Activated gamma-delta T cell treated with Interleukin-2 at 50 U/mL for 16 hours (primary cell): ENCODE measurements around the gene ABCC2.
"Not testable (repeated sequence)": the region's sequence is repeated elsewhere in the genome, so short reads cannot be mapped to it uniquely, and the experiment has no call there.

ENCODE experiments used
- DNase-seq: peaks from one replicate; pipeline ENCODE4 v3.0.0-alpha.2; 2020

Gene ABCC2

DNA sequence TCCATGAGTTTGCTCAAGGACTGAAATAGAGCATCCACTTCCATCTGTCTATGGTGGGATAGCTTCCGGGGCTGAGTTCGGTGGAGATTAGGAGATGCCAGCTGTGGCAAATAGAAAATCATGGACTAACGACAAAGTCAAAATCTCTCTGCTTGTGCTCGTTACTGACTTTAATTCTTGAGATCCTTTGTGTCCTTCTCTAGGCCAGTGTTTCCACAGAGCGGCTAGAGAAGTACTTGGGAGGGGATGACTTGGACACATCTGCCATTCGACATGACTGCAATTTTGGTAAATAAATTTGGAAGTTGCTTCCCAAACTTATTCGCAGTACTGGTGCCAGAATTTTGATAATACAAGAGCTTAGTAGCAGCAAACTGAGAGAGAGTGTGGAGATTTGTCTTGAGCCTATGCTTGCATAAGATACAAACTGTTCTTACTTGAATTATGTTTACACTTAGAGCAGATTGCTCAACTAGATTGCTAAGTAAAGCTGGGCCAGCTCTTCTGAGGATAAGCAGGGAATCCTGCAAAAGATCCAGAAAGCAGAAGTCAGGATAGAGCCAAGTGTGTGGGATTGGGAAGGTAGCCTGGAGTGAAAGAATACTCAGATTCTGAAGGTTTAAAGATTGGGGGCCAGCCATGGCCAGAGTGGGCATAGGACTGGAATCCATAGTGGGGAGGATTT lies 27.6 kb downstream of the ABCC2 start:
- no peak for DNase-seq

DNA sequence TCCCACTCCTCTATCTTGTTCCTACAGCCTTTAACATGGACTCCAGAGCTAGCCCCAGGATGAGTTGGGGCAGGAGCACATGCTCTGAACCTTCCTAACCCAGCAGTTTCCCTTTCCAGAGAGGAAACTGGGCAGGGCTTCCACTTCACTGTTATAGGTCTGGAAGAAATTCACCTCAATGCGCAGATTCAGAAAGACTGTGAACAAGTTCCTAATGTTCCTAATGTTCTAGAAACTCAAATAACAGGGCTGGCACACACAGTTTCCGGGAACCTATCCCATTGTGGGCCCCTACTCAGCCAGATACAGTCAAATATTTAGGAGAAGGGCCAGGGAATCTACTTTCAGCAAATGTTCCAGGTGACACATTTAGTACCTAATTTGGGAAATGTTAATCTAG lies 29.7 kb downstream of the ABCC2 start:
- no peak for DNase-seq

DNA sequence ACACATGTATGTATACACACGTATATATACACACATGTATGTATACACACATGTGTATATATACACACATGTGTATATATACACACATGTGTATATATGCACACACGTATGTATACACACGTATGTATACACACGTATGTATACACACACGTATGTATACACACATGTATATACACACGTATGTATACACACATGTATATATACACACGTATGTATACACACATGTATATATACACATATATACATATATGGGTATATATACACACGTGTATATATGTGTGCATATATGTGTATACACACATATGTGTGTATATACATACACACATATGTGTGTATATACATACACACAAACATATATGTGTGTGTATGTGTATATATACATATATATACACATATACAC lies 31.7 kb downstream of the ABCC2 start:
- DNase-seq = no peak

DNA sequence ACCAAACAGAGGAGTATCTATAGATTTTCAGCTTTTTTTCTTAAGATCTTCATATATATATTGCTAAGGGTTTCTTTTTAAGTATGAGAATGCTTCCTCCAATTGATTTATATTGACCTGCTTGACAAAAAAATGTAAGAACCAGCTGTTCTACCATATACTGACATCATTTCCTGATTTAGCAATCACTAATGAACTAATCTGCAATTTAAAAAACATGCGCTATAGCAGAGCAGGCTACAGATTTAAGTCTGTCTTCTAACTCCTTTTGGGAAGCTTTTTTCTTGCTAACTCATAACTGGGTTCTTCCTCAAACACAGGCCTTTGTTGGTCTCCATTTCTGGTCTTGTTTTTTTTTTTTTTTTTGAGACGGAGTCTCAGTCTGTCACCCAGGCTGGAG lies 33.2 kb downstream of the ABCC2 start:
- no peak for DNase-seq

DNA sequence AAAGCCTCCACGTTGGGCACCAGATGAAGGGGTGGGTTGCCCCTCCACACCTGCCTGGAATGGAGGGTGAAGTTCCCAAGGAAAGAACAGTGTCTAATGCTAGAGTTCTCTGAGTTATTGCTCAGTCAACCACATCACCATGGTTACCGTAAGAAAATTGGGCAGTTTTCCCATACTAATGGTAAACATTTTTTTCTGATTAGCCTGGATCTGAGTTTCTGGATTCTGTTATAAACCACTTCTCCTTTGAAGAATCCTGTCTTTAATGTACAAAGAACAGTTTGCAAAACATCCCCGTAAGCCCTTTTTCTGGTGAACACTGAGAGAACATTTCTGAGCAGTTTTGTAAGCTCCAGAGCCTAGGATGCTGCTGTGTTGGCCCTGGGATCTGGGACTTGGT lies 45.5 kb downstream of the ABCC2 start:
- DNase-seq = no peak

DNA sequence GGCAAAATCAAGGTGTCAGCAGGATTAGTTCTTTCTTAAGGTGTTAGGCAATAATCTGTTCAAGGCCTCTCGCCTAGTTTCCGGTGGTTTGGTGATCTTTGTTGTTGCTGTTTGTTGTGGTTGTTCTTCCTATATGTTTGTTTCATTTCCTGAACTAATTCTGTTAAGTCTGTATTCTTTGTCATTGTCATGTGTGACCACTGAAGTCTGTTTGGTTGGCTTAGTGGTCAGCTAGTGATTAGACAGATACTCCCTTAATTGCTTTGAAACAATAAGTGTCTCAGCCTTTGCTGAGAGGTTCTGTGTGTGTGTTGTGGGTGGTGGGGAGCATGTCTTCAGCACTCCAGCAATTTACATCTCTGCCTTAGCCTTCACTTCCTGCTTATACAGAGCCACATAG lies 46.0 kb downstream of the ABCC2 start:
- no peak for DNase-seq

DNA sequence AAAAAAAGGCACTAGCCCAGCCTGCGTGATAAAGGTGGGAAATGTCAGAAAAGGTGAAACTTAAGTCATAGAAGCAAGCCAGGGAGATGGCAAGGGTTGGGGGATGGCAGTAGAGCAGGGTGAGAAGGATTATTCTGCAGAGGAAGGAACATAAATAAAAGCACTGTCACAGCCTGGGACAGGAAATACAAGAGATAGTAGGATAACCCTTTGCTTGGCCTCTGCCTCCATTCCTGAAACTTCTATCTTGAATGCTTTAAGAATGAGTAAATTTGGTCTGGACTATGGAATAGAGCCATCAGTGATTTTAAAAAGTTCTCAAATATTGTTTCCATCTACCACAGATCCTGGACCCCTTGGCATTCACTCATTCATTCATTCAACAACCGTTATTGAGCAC lies 50.0 kb downstream of the ABCC2 start:
- DNase-seq = no peak

DNA sequence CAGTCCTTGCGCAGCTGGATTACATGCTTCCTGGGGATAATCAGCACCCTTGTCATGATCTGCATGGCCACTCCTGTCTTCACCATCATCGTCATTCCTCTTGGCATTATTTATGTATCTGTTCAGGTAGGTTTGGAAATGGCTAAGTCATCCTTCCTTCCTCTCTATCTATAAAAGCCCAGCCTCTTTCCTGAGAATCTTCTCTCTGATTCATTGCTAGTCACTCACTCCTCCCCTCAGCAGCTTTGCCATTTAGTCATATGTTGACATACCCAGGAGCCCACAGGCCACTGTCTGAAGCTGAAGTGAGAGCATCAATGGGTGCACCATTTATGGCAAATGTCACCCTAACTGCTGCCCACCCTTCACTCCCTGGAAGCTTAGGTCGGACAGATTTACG lies 52.0 kb downstream of the ABCC2 start:
- DNase-seq = no peak

DNA sequence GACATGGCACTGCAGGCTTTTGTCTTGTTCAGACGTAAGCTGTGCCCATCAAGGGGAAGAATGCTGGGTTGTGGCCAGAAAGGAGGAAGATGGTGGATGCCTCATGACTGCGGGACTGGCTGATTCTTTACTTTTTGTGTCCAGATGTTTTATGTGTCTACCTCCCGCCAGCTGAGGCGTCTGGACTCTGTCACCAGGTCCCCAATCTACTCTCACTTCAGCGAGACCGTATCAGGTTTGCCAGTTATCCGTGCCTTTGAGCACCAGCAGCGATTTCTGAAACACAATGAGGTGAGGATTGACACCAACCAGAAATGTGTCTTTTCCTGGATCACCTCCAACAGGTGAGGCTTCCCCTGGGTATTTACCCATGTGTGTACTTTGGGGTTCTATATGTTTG lies 53.5 kb downstream of the ABCC2 start:
- DNase-seq = no peak

DNA sequence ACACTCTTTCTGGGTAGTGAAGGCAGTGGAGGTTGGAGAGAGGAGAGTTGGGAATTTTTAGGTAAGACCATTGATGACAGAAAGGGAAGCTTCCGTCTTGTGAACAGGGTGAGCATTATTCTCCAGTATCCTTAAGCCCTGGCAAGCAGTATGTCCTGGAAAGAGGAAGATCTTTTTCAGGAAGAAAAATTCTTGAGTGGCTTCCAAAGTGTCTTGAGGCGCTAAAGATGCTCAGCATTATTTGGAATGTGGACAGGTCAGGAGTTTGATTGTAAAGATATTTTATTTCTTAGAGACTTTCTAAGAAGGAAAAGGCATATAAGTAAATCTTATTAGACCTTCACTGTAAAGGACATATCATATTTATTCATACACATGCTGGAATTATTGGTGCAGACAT lies 54.3 kb downstream of the ABCC2 start:
- no peak for DNase-seq

DNA sequence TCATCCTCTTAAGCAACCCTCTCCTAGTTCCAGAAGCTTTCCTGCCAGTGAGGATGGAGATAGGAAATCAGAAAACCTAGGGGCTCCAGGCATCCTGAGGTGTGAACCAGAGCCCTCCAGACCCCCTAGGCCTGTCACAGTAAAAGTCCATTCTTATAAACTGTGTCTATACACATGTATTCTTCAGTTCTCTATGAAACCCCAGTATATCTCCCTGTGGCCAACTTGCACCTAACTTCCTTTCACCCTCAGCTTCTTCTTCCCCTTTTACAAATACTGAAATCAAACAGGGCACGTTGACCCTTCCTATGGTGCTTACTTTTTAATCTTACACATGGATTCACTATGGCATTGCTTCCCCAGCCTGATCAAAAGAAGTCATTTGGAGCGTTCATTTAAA lies 58.4 kb downstream of the ABCC2 start:
- not testable (repeated sequence) for DNase-seq

DNA sequence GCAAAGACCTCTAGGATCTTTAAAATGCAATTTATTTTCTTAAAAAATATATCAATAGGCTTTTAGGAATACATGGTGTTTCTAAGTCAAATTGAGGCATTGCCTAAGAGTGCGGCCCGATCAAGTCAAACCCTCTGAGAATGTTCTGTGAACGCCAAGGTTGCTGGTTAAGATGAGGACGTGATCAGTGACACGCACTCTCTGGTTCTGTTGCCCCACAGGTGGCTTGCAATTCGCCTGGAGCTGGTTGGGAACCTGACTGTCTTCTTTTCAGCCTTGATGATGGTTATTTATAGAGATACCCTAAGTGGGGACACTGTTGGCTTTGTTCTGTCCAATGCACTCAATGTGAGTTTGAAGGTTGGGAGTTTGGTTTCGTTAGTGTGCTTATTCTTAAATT lies 59.3 kb downstream of the ABCC2 start:
- DNase-seq = no peak

DNA sequence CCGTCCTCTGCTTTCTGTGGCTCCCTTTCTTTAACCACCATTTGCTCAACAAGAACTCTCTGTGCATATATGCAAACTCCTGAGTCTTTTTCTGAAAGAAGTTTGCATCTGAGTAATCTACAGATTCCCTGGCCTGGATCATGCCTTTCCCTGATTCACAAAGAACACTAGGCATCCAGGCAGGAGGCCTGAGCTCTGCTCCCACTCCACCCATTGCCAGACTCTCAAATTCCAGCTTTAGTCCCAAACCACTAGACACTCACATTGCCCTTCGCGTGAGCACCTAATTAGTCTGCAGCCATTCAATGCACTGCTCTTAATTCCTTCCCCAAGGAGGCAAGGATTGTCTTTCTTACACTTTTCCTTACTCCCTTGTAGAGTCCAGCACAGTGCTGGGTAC lies 60.9 kb downstream of the ABCC2 start:
- DNase-seq = no peak

DNA sequence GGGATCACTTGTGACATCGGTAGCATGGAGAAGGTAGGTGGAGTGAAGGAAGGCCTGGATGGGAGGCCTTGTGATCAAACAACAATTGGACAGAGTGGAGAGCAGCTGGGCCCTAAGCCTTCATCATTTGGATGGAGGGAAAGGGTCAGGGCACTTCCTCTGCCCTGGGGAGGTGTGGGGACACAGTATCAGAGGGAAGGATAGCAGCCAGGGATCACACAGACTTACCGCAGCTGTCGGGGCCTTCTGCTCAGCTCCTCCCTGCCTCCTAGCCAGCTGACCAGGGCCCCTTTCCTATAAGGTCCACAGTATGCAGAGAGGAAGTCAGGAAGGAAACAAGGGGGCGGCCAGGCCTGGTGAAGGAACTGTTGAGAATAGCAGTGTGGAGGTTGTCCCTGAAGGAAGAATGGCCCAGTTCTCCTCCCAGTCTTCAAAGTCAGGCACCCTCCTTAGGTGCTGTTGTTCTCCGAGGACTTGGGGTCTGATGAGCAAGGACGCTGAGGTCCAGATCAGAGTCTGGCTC lies 62.1 kb downstream of the ABCC2 start:
- DNase-seq = no peak

DNA sequence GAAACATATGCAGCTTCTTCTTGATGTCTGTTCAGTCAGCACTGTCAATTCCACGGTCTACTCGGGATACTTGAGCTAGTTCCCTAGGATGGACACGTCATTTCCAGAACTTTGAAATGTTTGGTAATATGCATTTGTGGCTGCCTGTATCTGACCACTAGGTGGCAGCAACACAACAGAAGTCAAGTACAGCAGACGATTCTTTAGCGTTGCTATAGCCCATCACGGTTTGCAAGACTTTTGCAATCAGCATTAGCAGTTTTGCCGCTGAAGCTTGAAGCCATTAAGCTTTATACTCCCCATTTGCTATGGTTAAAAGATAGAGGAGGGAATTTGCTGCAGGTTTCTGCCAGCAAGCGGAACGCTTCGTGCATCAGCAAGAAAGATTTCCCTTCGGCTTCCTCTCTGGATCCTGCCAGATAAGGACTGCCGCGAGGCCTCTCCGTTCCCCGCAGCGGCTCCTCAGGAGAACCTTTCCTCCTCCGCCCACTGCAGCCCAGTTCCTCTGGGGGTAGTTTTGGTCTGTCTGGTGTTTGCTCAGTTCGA lies 63.5 kb downstream of the ABCC2 start:
- DNase-seq = peak; percentile 74

DNA sequence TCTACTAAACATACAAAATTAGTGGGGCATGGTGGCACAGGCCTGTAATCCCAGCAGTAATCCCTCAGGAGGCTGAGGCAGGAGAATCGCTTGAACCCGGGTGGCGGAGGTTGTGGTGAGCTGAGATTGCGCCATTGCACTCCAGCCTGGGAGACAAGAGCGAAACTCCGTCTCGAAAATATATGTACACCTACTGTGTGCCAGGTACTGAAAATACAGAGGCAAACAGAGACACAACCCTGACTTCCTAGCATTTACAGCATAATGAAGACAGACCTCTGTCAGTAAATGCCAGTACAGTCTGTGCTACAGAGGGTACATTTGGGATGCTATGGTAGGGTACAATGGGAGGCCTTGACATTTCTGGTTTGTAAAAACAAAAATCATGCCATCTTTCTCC lies 66.6 kb downstream of the ABCC2 start:
- no peak for DNase-seq

DNA sequence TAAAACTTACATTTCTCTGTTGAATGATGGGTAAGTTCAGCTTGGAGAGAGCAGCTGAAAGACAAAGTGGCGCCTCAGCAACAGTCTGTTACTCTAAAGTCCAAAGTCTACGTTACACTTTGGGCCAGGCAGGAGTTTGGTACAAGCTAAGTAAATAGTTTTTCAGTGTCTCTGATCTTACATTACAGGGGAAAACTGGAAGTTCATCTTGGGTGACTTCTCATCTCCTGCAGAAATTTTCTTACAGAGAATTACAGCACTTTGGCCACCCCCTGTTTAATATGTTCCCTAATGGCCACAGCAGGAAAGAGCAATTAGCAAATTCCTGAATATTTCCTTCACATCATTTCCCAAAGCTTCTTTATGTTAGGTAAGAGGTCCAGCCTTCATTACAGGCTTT lies 67.1 kb downstream of the ABCC2 start:
- no peak for DNase-seq

DNA sequence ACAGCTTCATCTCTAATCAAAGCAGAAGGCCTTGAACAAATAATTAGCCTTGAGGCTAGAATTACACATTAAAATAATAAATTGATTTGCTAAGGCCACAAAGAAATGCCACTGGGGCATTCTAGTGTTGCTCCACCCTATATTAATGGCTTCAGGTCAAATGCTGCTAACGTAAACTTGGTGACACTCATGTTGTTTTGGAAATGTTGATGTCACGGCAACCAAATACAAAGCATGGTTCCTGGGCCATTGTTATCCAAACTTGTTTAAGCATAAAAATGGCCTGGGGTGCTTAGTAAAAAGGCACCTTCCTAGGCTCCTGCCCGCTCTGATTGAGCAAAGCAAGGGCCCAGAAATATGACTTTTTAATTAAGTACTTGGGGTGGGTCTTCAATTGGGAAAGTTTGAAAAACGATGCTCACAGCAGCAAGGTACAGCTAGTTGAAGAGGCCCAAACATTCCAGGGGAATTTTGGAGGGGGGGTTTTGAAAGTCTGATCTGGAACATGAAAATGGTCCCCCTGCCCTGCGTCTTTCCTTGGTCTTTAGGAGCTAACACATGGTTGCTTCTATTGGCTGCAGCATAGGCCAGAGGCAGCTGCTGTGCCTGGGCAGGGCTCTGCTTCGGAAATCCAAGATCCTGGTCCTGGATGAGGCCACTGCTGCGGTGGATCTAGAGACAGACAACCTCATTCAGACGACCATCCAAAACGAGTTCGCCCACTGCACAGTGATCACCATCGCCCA lies 67.8 kb downstream of the ABCC2 start:
- DNase-seq = no peak

DNA sequence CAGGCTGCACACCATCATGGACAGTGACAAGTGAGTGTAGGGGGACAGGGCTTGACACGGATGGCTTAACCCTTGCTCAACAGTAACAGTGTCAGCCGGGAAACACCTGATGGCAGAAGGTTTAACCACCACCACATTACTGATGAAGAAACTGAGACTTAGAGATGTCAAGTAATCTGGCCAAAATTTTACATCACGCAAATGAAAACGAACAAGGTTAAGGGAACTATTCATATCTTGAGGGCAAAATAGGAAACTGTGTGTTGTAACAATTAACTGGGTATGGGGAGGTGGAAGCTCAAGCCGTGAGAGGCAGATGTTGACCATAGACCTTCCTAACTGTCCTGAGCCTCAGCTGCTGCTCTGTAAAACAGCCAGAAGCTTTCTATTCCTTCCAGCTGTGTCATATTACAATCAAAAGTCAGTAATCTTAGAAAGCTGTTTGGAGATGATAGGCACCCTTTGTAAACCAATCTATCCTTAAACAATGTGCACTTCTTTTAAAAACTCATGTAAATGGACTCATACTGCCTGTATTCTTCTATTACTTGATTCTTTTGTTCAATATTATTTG lies 68.4 kb downstream of the ABCC2 start:
- no peak for DNase-seq

DNA sequence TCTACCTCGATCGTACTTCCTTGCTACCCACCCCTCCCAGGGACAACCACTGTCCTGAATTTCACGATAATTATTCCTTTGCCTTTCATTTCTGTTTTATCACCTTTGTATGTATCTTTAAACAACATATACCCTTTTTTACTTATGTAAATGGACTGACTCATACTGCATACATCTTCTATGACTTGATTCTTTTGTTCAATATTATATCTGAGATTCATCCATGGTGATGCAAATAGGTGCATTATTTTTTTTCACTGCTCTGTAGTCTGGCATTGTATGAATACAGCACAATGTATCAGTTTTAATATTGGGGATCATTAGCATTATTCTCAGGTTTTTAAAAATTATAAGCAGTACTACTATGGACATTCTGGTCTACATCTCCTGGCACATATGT lies 69.4 kb downstream of the ABCC2 start:
- DNase-seq = no peak

DNA sequence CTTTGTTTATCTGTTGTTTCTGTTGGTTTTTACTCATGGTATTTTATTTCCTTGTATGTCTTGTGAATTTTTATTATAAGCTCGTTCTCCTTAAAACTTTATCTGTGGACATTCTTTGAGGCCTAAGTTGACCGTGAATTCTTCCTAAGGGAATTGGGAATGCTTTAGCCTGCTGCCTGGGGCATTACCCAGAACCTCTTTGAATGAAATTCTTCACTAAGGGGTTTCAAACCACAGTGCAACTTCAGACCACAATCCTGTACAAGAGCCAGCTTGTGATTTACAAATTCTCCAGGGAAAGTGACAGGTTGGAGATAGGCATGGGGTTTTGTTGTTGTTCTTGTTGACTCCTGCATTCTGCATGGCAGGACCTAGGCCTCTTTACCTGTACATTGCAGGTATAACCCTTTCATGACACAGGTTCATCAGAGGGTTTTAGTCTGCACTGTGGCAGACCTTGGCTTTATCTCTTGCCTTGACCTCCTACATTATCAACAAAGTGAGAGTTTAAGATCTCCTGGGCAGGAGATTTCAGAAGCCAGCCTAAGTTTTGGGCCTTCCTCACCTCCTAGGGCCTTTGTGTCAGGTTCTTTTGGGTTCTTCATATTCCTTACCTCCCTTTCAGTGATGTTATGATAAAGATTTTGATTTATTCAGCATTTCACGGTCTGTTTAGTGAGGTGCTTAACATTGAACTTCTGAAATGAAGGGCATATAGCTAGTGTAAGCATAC lies 70.2 kb downstream of the ABCC2 start:
- no peak for DNase-seq

DNA sequence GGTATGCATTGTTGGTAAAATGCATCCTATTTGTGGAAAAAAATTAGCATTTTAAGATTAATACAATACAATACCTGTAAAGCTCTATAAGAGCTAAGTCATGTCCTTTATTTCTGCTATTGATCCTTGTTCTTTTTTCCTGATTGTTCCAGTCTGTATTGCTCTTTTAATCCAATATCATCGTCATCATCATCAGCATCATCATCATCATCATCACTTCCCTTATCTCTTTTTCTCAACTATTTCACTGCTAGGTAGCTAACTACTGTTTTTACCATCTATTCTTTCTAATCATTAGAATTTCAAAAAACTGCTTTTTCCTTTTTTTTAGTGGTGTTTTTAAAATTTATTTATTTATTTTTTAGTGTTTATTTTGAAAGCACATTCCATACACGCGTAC lies 71.2 kb downstream of the ABCC2 start:
- no peak for DNase-seq

DNA sequence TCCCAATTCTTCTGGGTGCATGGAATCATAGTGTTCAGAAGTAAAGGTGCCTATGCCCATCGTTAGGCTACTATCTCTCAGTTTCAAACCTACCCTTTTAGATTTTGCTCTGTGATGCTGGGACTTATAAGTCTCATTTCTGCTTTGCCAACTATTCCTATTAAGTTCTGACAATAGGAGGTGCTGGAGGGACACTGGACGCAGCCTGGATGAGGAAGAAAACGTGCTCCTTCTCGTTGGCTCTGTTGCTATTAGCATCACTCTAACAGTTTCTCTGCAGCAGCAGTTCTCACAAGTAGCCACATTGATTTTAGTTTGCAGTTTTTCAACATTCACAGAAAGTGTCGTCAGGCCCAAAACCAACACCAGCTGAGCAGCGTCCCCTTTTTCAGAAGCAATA lies 72.4 kb downstream of the ABCC2 start:
- DNase-seq = no peak
